SKM-1 (cell line): ENCODE data around the gene TVP23A.
"Not testable (repeated sequence)": the region's sequence is repeated elsewhere in the genome, so short reads cannot be mapped to it uniquely, and the experiment has no call there.

Experiments
- DNase-seq: peaks from one replicate; lab custom pipeline; 2025; ENCODE audit not compliant: unreplicated experiment; lab: John Stamatoyannopoulos, UW

TVP23A gene

GRCh38 chr16:10806698-10807097 is 11.9 kb downstream of the TVP23A start:
- no peak for DNase-seq

GRCh38 chr16:10805334-10805733 is 13.3 kb downstream of the TVP23A start:
- no peak for DNase-seq

- no peak for DNase-seq
These were observed 18.9 kb downstream of the TVP23A start for GRCh38 chr16:10799736-10800135.

GRCh38 chr16:10791048-10791447 is 27.5 kb downstream of the TVP23A start:
- DNase-seq: no peak

- DNase-seq: not testable (repeated sequence)
These were observed 30.0 kb downstream of the TVP23A start for GRCh38 chr16:10788630-10789029.

- no peak for DNase-seq
These were observed 31.3 kb downstream of the TVP23A start for GRCh38 chr16:10787304-10787703.

GRCh38 chr16:10782628-10783027 is 36.0 kb downstream of the TVP23A start:
- DNase-seq: no peak

- DNase-seq: no peak
These were observed 38.0 kb downstream of the TVP23A start for GRCh38 chr16:10780628-10781027.

- DNase-seq: not testable (repeated sequence)
These were observed 38.7 kb downstream of the TVP23A start for GRCh38 chr16:10779908-10780307.

- no peak for DNase-seq
These were observed 41.2 kb downstream of the TVP23A start for GRCh38 chr16:10777356-10777755.

- DNase-seq: not testable (repeated sequence)
These were observed 41.7 kb downstream of the TVP23A start for GRCh38 chr16:10776923-10777322.

GRCh38 chr16:10776280-10776679 is 42.3 kb downstream of the TVP23A start:
- DNase-seq: no peak

GRCh38 chr16:10770907-10771306 is 47.7 kb downstream of the TVP23A start:
- DNase-seq: peak; percentile 75

- DNase-seq: no peak
These were observed 49.2 kb downstream of the TVP23A start for GRCh38 chr16:10769381-10769780.

GRCh38 chr16:10767127-10767526 is 51.5 kb downstream of the TVP23A start:
- no peak for DNase-seq

- DNase-seq: no peak
These were observed 52.8 kb downstream of the TVP23A start for GRCh38 chr16:10765772-10766171.

- no peak for DNase-seq
These were observed 55.1 kb downstream of the TVP23A start for GRCh38 chr16:10763456-10763855.

GRCh38 chr16:10762336-10763016 is 56.1 kb downstream of the TVP23A start:
- no peak for DNase-seq

- DNase-seq: no peak
These were observed 57.2 kb downstream of the TVP23A start for GRCh38 chr16:10761373-10761772.

- DNase-seq: no peak
These were observed 57.7 kb downstream of the TVP23A start for GRCh38 chr16:10760858-10761257.

- DNase-seq: no peak
These were observed 62.0 kb downstream of the TVP23A start for GRCh38 chr16:10756574-10756973.

GRCh38 chr16:10754941-10755340 is 63.7 kb downstream of the TVP23A start:
- no peak for DNase-seq

- DNase-seq: no peak
These were observed 64.9 kb downstream of the TVP23A start for GRCh38 chr16:10753670-10754069.
